Mesenchymal stem cell (in vitro differentiated cells and primary cell): ENCODE measurements around the gene THRA.

ENCODE experiments used
- DNase-seq: peaks from one replicate; pipeline ENCODE4 v3.0.0-alpha.2; 2013
- H2AFZ ChIP-seq: one replicate; pipeline ENCODE4 v1.6.1; 2013; ENCODE audit warnings: low read depth, mild to moderate bottlenecking, control low read depth, inconsistent platforms, low read length, moderate library complexity
- H2AK5ac ChIP-seq: 2 replicates; pipeline ENCODE4 v1.6.1; 2013; ENCODE audit warnings: low read length, moderate library complexity, mild to moderate bottlenecking, inconsistent platforms; ENCODE audit not compliant: severe bottlenecking
- H2BK120ac ChIP-seq: one replicate; pipeline ENCODE4 v1.6.1; 2013; ENCODE audit warnings: low read depth, mild to moderate bottlenecking, inconsistent platforms, low read length, moderate library complexity
- H2BK12ac ChIP-seq, 2 experiments: one replicate each; pipeline ENCODE4 v1.6.1; 2013; ENCODE audit warnings: inconsistent platforms in 2 of 2, low read length in 2 of 2, mild to moderate bottlenecking in 2 of 2, moderate library complexity in 2 of 2, control low read depth in 1 of 2
- H2BK15ac ChIP-seq: one replicate; pipeline ENCODE4 v1.6.1; 2013; ENCODE audit warnings: mild to moderate bottlenecking, low read depth, inconsistent platforms; ENCODE audit not compliant: poor library complexity, severe bottlenecking
- H2BK5ac ChIP-seq: 2 replicates; pipeline ENCODE4 v1.6.1; 2013; ENCODE audit warnings: low read depth, mild to moderate bottlenecking, low read length, control low read depth, inconsistent platforms; ENCODE audit not compliant: poor library complexity, severe bottlenecking
- H3K14ac ChIP-seq, 2 experiments: one replicate each; pipeline ENCODE4 v1.6.1; 2013; ENCODE audit warnings: inconsistent platforms in 2 of 2, low read length in 2 of 2, control low read depth in 1 of 2, mild to moderate bottlenecking in 1 of 2, moderate library complexity in 1 of 2
- H3K18ac ChIP-seq, 2 experiments: one replicate each; pipeline ENCODE4 v1.6.1; 2013; ENCODE audit warnings: inconsistent platforms in 2 of 2, low read length in 2 of 2, control low read depth in 1 of 2, low read depth in 1 of 2, mild to moderate bottlenecking in 1 of 2
- H3K23ac ChIP-seq, 2 experiments: one replicate each; pipeline ENCODE4 v1.6.1; 2013; ENCODE audit warnings: inconsistent platforms in 2 of 2, low read length in 2 of 2, mild to moderate bottlenecking in 2 of 2, moderate library complexity in 2 of 2, control low read depth in 1 of 2
- H3K27ac ChIP-seq: 2 replicates; pipeline ENCODE4 v1.5.1; 2013; ENCODE audit warnings: mild to moderate bottlenecking, moderate library complexity, low read length, control low read depth, inconsistent platforms; ENCODE audit not compliant: poor library complexity, severe bottlenecking
- H3K27me3 ChIP-seq, 2 experiments: 2 replicates each; pipeline versions ENCODE4 v1.6.1 to v1.7.0; 2013; ENCODE audit warnings: low read length in 2 of 2, mild to moderate bottlenecking in 2 of 2, moderate library complexity in 2 of 2, control low read depth in 1 of 2, inconsistent platforms in 1 of 2; ENCODE audit not compliant: control insufficient read depth in 1 of 2, insufficient read depth in 1 of 2
- H3K36me3 ChIP-seq, 2 experiments: 2 replicates each; pipeline versions ENCODE4 v1.6.1 to v1.7.0; 2013; ENCODE audit warnings: low read length in 2 of 2, control low read depth in 1 of 2, inconsistent platforms in 1 of 2, low read depth in 1 of 2, mild to moderate bottlenecking in 1 of 2; ENCODE audit not compliant: insufficient read depth in 2 of 2, control insufficient read depth in 1 of 2
- H3K4ac ChIP-seq, 2 experiments: one replicate each; pipeline ENCODE4 v1.6.1; 2013; ENCODE audit warnings: inconsistent platforms in 2 of 2, low read length in 2 of 2, mild to moderate bottlenecking in 2 of 2, moderate library complexity in 2 of 2, control low read depth in 1 of 2, low read depth in 1 of 2
- H3K4me1 ChIP-seq: 2 replicates; pipeline ENCODE4 v1.6.1; 2013; ENCODE audit warnings: low read depth, low read length, control low read depth; ENCODE audit not compliant: control insufficient read depth, insufficient read depth
- H3K4me2 ChIP-seq: 2 replicates; pipeline ENCODE4 v1.6.1; 2013; ENCODE audit warnings: low read length, mild to moderate bottlenecking, inconsistent platforms; ENCODE audit not compliant: poor library complexity, severe bottlenecking
- H3K4me3 ChIP-seq, 2 experiments: 2 replicates each; pipeline versions ENCODE4 v1.5.1 to v1.7.0; 2013; ENCODE audit warnings: low read length in 2 of 2, mild to moderate bottlenecking in 2 of 2, control low read depth in 1 of 2, low read depth in 1 of 2; ENCODE audit not compliant: insufficient read depth in 1 of 2
- H3K79me1 ChIP-seq: replicated peaks from 2 replicates; pipeline ENCODE4 v1.6.1; 2013; ENCODE audit warnings: mild to moderate bottlenecking, control low read depth, low read length, inconsistent platforms; ENCODE audit not compliant: poor library complexity, severe bottlenecking
- H3K9ac ChIP-seq: 2 replicates; pipeline ENCODE4 v1.7.0; 2013; ENCODE audit warnings: mild to moderate bottlenecking, low read length, moderate library complexity
- H3K9me3 ChIP-seq: 2 replicates; pipeline ENCODE4 v1.7.0; 2013; ENCODE audit warnings: mild to moderate bottlenecking, low read length; ENCODE audit not compliant: control insufficient read depth
- H4K8ac ChIP-seq: one replicate; pipeline ENCODE4 v1.6.1; 2013; ENCODE audit warnings: inconsistent platforms, mild to moderate bottlenecking, low read length, moderate library complexity
- H4K91ac ChIP-seq: one replicate; pipeline ENCODE4 v1.6.1; 2013; ENCODE audit warnings: mild to moderate bottlenecking, low read length, inconsistent platforms
- WGBS: methylation state at CpG from one replicate; pipeline ENCODE4 v1.1.7; 2013; ENCODE audit warnings: mixed read lengths; 5-methylcytosine and 5-hydroxymethylcytosine counted together

Gene THRA

GRCh38 chr17:40094874-40095273 lies 32.1 kb downstream of the THRA start:
- Histone ChIP-seq H2BK5ac (no peak overlapping the region), H2BK15ac (no peak overlapping the region), H2BK12ac (no peak overlapping the region), H2BK120ac (no peak overlapping the region), H3K9ac (no peak overlapping the region), H3K36me3 (peaks cover 56 to 75% of the 10 kb centered on the region in 2 experiments), H3K23ac (no peak overlapping the region), H3K14ac (no peak overlapping the region), H3K27ac (no peak overlapping the region), H3K27me3 (no peaks in the 10 kb centered on the region), H3K4me2 (no peak overlapping the region), H2AFZ (no peak overlapping the region), H3K18ac (no peak overlapping the region), H4K8ac (no peak overlapping the region), H3K4me3 (no peak overlapping the region), H2AK5ac (no peak overlapping the region), H3K79me1 (peaks cover 14% of the 10 kb centered on the region), H3K4ac (no peak overlapping the region), H4K91ac (no peak overlapping the region), H3K9me3 (no peaks in the 10 kb centered on the region), H3K4me1 (peaks cover 18% of the 10 kb centered on the region)
- DNase-seq: no peak
- 96% methylated on average over 12 of the region's 14 CpGs for whole genome bisulfite sequencing

- Histone ChIP-seq H3K27me3 (no peaks in the 10 kb centered on the region), H3K4me1 (peaks cover 21% of the 10 kb centered on the region), H4K8ac (no peak overlapping the region), H3K4ac (no peak overlapping the region), H3K9ac (no peak overlapping the region), H2AFZ (no peak overlapping the region), H2BK120ac (no peak overlapping the region), H3K23ac (no peak overlapping the region), H2AK5ac (no peak overlapping the region), H3K27ac (no peak overlapping the region), H2BK15ac (no peak overlapping the region), H3K79me1 (peaks cover 16% of the 10 kb centered on the region), H3K4me3 (peak overlapping the region in 1 of 2 experiments; percentile 0), H2BK5ac (no peak overlapping the region), H4K91ac (no peak overlapping the region), H3K14ac (no peak overlapping the region), H3K9me3 (no peaks in the 10 kb centered on the region), H3K18ac (no peak overlapping the region), H3K4me2 (no peak overlapping the region), H2BK12ac (no peak overlapping the region), H3K36me3 (peaks cover 54 to 69% of the 10 kb centered on the region in 2 experiments)
- no peak for DNase-seq
- 94% methylated on average over 17 of the region's 17 CpGs for WGBS
Observed at GRCh38 chr17:40095351-40095943, 32.7 kb downstream of the THRA start.

GRCh38 chr17:40095944-40096791 lies 33.4 kb downstream of the THRA start:
- Histone ChIP-seq H2AK5ac (no peak overlapping the region), H4K8ac (no peak overlapping the region), H3K27ac (no peak overlapping the region), H4K91ac (no peak overlapping the region), H2BK12ac (peak overlapping the region in 1 of 2 experiments; percentile 32), H3K27me3 (no peaks in the 10 kb centered on the region), H3K36me3 (peaks cover 54 to 62% of the 10 kb centered on the region in 2 experiments), H3K18ac (no peak overlapping the region), H2BK15ac (no peak overlapping the region), H3K4ac (no peak overlapping the region), H2AFZ (no peak overlapping the region), H3K4me3 (peak overlapping the region in 1 of 2 experiments; percentile 77), H2BK120ac (no peak overlapping the region), H3K23ac (no peak overlapping the region), H3K14ac (no peak overlapping the region), H3K79me1 (peaks cover 16% of the 10 kb centered on the region), H2BK5ac (no peak overlapping the region), H3K9ac (peak overlapping the region; percentile 92), H3K4me2 (no peak overlapping the region), H3K4me1 (peaks cover 25% of the 10 kb centered on the region), H3K9me3 (no peaks in the 10 kb centered on the region)
- 96% methylated on average over 16 of the region's 23 CpGs for WGBS
- DNase-seq: no peak

GRCh38 chr17:40097087-40097486 lies 34.3 kb downstream of the THRA start:
- Histone ChIP-seq H2AFZ (no peak overlapping the region), H3K14ac (no peak overlapping the region), H3K23ac (no peak overlapping the region), H3K27ac (no peak overlapping the region), H2BK5ac (no peak overlapping the region), H3K4me1 (peaks cover 19% of the 10 kb centered on the region), H3K4me3 (peak overlapping the region in 1 of 2 experiments; percentile 77), H2AK5ac (no peak overlapping the region), H3K36me3 (peaks cover 53 to 54% of the 10 kb centered on the region in 2 experiments), H3K9me3 (no peaks in the 10 kb centered on the region), H3K27me3 (no peaks in the 10 kb centered on the region), H3K4me2 (no peak overlapping the region), H2BK12ac (peak overlapping the region in 1 of 2 experiments; percentile 59), H3K79me1 (peaks cover 16% of the 10 kb centered on the region), H3K18ac (no peak overlapping the region), H4K91ac (no peak overlapping the region), H3K9ac (peak overlapping the region; percentile 92), H3K4ac (no peak overlapping the region), H2BK15ac (no peak overlapping the region), H2BK120ac (no peak overlapping the region), H4K8ac (no peak overlapping the region)
- no peak for DNase-seq
- WGBS: 95% methylated on average over 9 of the region's 10 CpGs
